ENCODE results near the gene MGMT. TPM values are rescaled to one million over a fixed set of nuclear protein-coding genes. Genes with fewer than 3 reads are reported as not detected.
A peak's percentile ranks its signal among the peaks of the same experiment; 100 is the strongest.

Gene MGMT
- total and polyA plus RNA-seq, 7 donors = 4.2 to 13.3 (median 7.5) TPM

GRCh38 chr10:129756912-129757901 is 290.2 kb downstream of the MGMT start:
- peaks cover 4% of the 10 kb centered on the region for H3K4me1 ChIP-seq
- WGBS, 3 donors = 31 to 33% (median 31%) methylated on average over 21 of the region's 21 CpGs
- TF ChIP-seq CTCF (IDR thresholded peaks at IDR 0.05) = no peak
- no peak overlapping the region for H3K27ac ChIP-seq
- intact Hi-C loops (cut with DNase I) = no loop called here
- H3K9me3 ChIP-seq = peaks cover 8% of the 10 kb centered on the region
- ATAC-seq (peak in 2 of 4 donors; percentile 47 to 64), DNase-seq (no peak)
- H3K27me3 ChIP-seq (ENCODE audit: insufficient read depth in 3 of 3, low read length in 2 of 3) = no peaks in the 10 kb centered on the region
- peaks cover 0 to 3% of the 10 kb centered on the region in 2 donors for H3K36me3 ChIP-seq (ENCODE audit: insufficient read depth in 1 of 2, low read depth in 1 of 2)
- H3K4me3 ChIP-seq = peak overlapping the region; percentile 48

- H3K9me3 ChIP-seq = no peaks in the 10 kb centered on the region
- no peak overlapping the region for H3K27ac ChIP-seq
- WGBS, 3 donors = 86 to 89% (median 88%) methylated on average over 22 of the region's 22 CpGs
- ATAC-seq (no peak), DNase-seq (no peak)
- H3K36me3 ChIP-seq (ENCODE audit: insufficient read depth in 1 of 2, low read depth in 1 of 2) = peaks cover 0 to 3% of the 10 kb centered on the region in 2 donors
- intact Hi-C loops (cut with DNase I) = no loop called here
- H3K4me3 ChIP-seq = no peak overlapping the region
- no peaks in the 10 kb centered on the region for H3K27me3 ChIP-seq (ENCODE audit: insufficient read depth in 3 of 3, low read length in 2 of 3)
- H3K4me1 ChIP-seq = peaks cover 4% of the 10 kb centered on the region
- TF ChIP-seq CTCF (IDR thresholded peaks at IDR 0.05) = no peak
These were observed 291.4 kb downstream of the MGMT start for GRCh38 chr10:129758207-129759021.

GRCh38 chr10:129759214-129760002 is 292.4 kb downstream of the MGMT start:
- no peak for TF ChIP-seq CTCF (IDR thresholded peaks at IDR 0.05)
- no peak for ATAC-seq
- WGBS, 3 donors = 93 to 96% (median 95%) methylated on average over 21 of the region's 21 CpGs
- H3K4me3 ChIP-seq = no peak overlapping the region
- H3K4me1 ChIP-seq = peaks cover 4% of the 10 kb centered on the region
- no peaks in the 10 kb centered on the region for H3K9me3 ChIP-seq
- intact Hi-C loops (cut with DNase I) = no loop called here
- no peak for DNase-seq
- H3K27ac ChIP-seq = no peak overlapping the region
- H3K27me3 ChIP-seq (ENCODE audit: insufficient read depth in 3 of 3, low read length in 2 of 3) = no peaks in the 10 kb centered on the region
- H3K36me3 ChIP-seq (ENCODE audit: insufficient read depth in 1 of 2, low read depth in 1 of 2) = peaks cover 0 to 3% of the 10 kb centered on the region in 2 donors

- Histone ChIP-seq H3K9me3 (no peaks in the 10 kb centered on the region), H3K36me3 (ENCODE audit: insufficient read depth in 1 of 2, low read depth in 1 of 2) (peaks cover 0 to 3% of the 10 kb centered on the region in 2 donors), H3K27ac (no peak overlapping the region), H3K4me1 (peaks cover 4% of the 10 kb centered on the region), H3K4me3 (no peak overlapping the region), H3K27me3 (ENCODE audit: insufficient read depth in 3 of 3, low read length in 2 of 3) (no peaks in the 10 kb centered on the region)
- intact Hi-C loops (cut with DNase I) = no loop called here
- no peak for ATAC-seq
- TF ChIP-seq CTCF (IDR thresholded peaks at IDR 0.05) = no peak
- no peak for DNase-seq
- WGBS, 3 donors = 84 to 93% (median 89%) methylated on average over 11 of the region's 11 CpGs
These were observed 292.9 kb downstream of the MGMT start for GRCh38 chr10:129760003-129760315.
